K562 (cell line): ENCODE data around the gene PPA1. TPM values are rescaled to one million over a fixed set of nuclear protein-coding genes. Genes with fewer than 3 reads are reported as not detected.

Source experiments
- CXXC5 ChIP-seq: fragments of 250-450 bp; sonication (Bioruptor Pico); IDR thresholded peaks from 2 replicates; pipeline ENCODE4 v1.8.0; 2022; ENCODE audit warnings: inconsistent platforms, mild to moderate bottlenecking, moderate library complexity
- ETV6 ChIP-seq, 3 experiments: fragments of 150-350 bp in 1 of 3; sonication (generic) in 1 of 3; formaldehyde crosslinking in 1 of 3; IDR thresholded peaks; 2 replicates each; pipeline versions ENCODE4 v1.6.1 to v1.8.0; 2014 to 2022; ENCODE audit warnings: borderline replicate concordance in 2 of 3, low read depth in 2 of 3, antibody characterized with exemption in 1 of 3, low read length in 1 of 3, mild to moderate bottlenecking in 1 of 3, missing genetic modification reagents in 1 of 3
- FOSL1 ChIP-seq: fragments of 200-800 bp; sonication (Bioruptor generic); conservative IDR thresholded peaks from 2 replicates; pipeline ENCODE4 v1.6.1; 2016; ENCODE audit warnings: missing genetic modification characterization, missing compliant biosample characterization
- GABPB2 ChIP-seq: fragments of 250-450 bp; sonication (Bioruptor Pico); conservative IDR thresholded peaks from 2 replicates; pipeline ENCODE4 v1.5.1; 2021; ENCODE audit warnings: mild to moderate bottlenecking
- MEIS2 ChIP-seq: fragments of 450-650 bp; IDR thresholded peaks from 2 replicates; pipeline ENCODE4 v1.6.1; 2014; ENCODE audit warnings: mild to moderate bottlenecking; ENCODE audit not compliant: partially characterized antibody
- RBM34 ChIP-seq: fragments of 200-400 bp; formaldehyde crosslinking; IDR thresholded peaks from 2 replicates; pipeline ENCODE4 v1.6.1; 2018; ENCODE audit warnings: low read length, borderline replicate concordance; ENCODE audit not compliant: insufficient read depth
- SP1 ChIP-seq: sonication (generic); formaldehyde crosslinking; IDR thresholded peaks from 2 replicates; pipeline ENCODE4 v1.8.1; 2022; ENCODE audit warnings: mild to moderate bottlenecking, missing genetic modification reagents
- polyA plus RNA-seq, 8 experiments: library from polyadenylated mRNA; depleted of rRNA in 4 of 8; stranded (reverse) in 5 of 8; unstranded in 3 of 8; fragments of >200 nt; fragmentation: Nextera tagmentation in 2 of 8; fragmentation: Illumina TruSeq in 1 of 8; extraction: Ambion mirVana in 2 of 8; extraction: Trizol in 1 of 8; gene quantifications; 2 replicates each; pipeline versions ENCODE4 v1.2.1 to v1.2.3, GENCODE V29; 2011 to 2014; ENCODE audit warnings: inconsistent platforms in 1 of 8, missing spikeins in 1 of 8
- total RNA-seq, 7 experiments: library from RNA; depleted of rRNA in 6 of 7; stranded (reverse); fragments of >200 nt in 6 of 7; fragmentation: Illumina TruSeq in 2 of 7; extraction: Trizol in 2 of 7; gene quantifications; 2 replicates each; pipeline versions ENCODE4 v1.2.1 to v1.2.3, GENCODE V29; 2011 to 2021; ENCODE audit warnings: low replicate concordance in 1 of 7
- TF ChIP-seq, protein P1 (sequence below), 2 experiments: fragments of 450-650 bp in 1 of 2; sonication (generic) in 1 of 2; formaldehyde crosslinking; conservative IDR thresholded peaks; 2 replicates each; pipeline versions ENCODE4 v1.4.0 to v1.8.1; 2020 to 2022; ENCODE audit warnings: mild to moderate bottlenecking in 1 of 2, missing genetic modification reagents in 1 of 2
- TF ChIP-seq, protein P2 (sequence below), 2 experiments: fragments of 450-650 bp; formaldehyde crosslinking in 1 of 2; IDR thresholded peaks; 2 replicates each; pipeline versions ENCODE4 v1.4.0 to v1.6.1; 2014 to 2020; ENCODE audit warnings: mild to moderate bottlenecking in 2 of 2, borderline replicate concordance in 1 of 2, low read depth in 1 of 2
- TF ChIP-seq, protein P3 (sequence below): fragments of 450-650 bp; IDR thresholded peaks from 2 replicates; pipeline ENCODE4 v1.6.1; 2016
- TF ChIP-seq, protein P4 (sequence below): fragments of 250-450 bp; sonication (Bioruptor Pico); IDR thresholded peaks from 2 replicates; pipeline ENCODE4 v1.4.0; 2020; ENCODE audit warnings: mild to moderate bottlenecking, moderate library complexity, borderline replicate concordance

The PPA1 gene
- total and polyA plus RNA-seq, 9 of the 15 experiments (the other 6 are each of a cell fraction or from before 2014, with no cell fraction given) = 301 to 635 (median 471) TPM

DNA sequence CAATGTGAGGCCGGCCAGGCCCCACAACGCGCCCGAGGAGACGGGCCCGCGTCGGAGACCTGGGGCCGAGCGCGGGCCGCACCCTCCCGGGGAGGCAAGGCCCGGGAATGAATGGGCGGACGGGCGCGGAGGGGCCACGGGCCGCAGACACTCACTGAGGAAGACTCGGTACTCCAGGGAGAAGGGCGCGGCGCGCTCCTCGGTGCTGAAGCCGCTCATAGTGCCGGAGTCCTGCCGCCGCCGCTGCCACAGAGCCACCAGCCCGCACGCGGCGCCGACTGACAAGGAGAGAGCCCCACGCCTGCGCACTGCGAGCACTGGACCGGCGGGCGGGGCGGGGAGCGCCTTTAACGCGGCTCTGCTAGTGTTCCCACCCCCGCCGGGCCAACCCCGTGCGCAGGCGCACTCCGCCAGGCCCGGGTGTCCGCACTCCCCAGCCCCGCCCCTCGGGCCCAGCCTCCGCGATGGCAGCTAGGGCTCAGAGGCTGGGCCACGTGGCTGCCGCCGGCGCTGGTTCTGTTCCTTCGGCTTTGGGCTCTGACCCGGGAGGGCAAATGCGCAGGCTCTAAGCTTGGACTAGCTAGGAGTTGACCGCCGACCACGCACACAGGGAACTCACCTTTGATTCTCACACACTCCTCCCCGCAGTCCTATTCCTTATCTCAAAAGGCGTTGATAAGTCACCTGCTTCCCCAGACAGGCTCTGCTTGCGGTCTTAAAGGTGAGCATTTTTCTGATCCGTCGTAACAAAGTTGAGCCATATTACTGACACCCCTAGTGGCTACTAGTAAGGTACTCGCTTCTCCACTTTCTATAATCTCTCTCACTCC is at the start of gene PPA1 (continued):
- TF ChIP-seq MEIS2 (peak; percentile 92), CXXC5 (CRISPR knock-in tag) (peak; percentile 92), FOSL1 (tag) (no peak), SP1 (CRISPR knock-in tag) (peak; percentile 73), GABPB2 (CRISPR knock-in tag) (peak; percentile 36; the same call in 1 of the 2 replicates), ETV6 (IDR thresholded peaks at IDR 0.05; ENCODE audit: borderline replicate concordance in 1 of 2, low read depth in 2 of 2, low read length in 1 of 2) (no peak), ETV6 (CRISPR knock-in tag; IDR thresholded peaks at IDR 0.05; ENCODE audit: borderline replicate concordance) (peak; percentile 24; the same call in 1 of the 2 replicates), RBM34 (no peak)
- TF ChIP-seq, protein P1, sequence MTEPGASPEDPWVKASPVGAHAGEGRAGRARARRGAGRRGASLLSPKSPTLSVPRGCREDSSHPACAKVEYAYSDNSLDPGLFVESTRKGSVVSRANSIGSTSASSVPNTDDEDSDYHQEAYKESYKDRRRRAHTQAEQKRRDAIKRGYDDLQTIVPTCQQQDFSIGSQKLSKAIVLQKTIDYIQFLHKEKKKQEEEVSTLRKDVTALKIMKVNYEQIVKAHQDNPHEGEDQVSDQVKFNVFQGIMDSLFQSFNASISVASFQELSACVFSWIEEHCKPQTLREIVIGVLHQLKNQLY (CRISPR knock-in tag; conservative IDR thresholded peaks at IDR 0.05) = peak; percentile 33 to 60; a peak in 2 of 4 replicates
- TF ChIP-seq, protein P2, sequence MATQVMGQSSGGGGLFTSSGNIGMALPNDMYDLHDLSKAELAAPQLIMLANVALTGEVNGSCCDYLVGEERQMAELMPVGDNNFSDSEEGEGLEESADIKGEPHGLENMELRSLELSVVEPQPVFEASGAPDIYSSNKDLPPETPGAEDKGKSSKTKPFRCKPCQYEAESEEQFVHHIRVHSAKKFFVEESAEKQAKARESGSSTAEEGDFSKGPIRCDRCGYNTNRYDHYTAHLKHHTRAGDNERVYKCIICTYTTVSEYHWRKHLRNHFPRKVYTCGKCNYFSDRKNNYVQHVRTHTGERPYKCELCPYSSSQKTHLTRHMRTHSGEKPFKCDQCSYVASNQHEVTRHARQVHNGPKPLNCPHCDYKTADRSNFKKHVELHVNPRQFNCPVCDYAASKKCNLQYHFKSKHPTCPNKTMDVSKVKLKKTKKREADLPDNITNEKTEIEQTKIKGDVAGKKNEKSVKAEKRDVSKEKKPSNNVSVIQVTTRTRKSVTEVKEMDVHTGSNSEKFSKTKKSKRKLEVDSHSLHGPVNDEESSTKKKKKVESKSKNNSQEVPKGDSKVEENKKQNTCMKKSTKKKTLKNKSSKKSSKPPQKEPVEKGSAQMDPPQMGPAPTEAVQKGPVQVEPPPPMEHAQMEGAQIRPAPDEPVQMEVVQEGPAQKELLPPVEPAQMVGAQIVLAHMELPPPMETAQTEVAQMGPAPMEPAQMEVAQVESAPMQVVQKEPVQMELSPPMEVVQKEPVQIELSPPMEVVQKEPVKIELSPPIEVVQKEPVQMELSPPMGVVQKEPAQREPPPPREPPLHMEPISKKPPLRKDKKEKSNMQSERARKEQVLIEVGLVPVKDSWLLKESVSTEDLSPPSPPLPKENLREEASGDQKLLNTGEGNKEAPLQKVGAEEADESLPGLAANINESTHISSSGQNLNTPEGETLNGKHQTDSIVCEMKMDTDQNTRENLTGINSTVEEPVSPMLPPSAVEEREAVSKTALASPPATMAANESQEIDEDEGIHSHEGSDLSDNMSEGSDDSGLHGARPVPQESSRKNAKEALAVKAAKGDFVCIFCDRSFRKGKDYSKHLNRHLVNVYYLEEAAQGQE (IDR thresholded peaks at IDR 0.05; ENCODE audit: borderline replicate concordance) = no peak
- TF ChIP-seq, protein P2 (CRISPR knock-in tag; IDR thresholded peaks at IDR 0.05; ENCODE audit: low read depth) = peak; percentile 61; the same call in 1 of the 2 replicates
- TF ChIP-seq, protein P3, sequence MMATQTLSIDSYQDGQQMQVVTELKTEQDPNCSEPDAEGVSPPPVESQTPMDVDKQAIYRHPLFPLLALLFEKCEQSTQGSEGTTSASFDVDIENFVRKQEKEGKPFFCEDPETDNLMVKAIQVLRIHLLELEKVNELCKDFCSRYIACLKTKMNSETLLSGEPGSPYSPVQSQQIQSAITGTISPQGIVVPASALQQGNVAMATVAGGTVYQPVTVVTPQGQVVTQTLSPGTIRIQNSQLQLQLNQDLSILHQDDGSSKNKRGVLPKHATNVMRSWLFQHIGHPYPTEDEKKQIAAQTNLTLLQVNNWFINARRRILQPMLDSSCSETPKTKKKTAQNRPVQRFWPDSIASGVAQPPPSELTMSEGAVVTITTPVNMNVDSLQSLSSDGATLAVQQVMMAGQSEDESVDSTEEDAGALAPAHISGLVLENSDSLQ = peak; percentile 61
- TF ChIP-seq, protein P4, sequence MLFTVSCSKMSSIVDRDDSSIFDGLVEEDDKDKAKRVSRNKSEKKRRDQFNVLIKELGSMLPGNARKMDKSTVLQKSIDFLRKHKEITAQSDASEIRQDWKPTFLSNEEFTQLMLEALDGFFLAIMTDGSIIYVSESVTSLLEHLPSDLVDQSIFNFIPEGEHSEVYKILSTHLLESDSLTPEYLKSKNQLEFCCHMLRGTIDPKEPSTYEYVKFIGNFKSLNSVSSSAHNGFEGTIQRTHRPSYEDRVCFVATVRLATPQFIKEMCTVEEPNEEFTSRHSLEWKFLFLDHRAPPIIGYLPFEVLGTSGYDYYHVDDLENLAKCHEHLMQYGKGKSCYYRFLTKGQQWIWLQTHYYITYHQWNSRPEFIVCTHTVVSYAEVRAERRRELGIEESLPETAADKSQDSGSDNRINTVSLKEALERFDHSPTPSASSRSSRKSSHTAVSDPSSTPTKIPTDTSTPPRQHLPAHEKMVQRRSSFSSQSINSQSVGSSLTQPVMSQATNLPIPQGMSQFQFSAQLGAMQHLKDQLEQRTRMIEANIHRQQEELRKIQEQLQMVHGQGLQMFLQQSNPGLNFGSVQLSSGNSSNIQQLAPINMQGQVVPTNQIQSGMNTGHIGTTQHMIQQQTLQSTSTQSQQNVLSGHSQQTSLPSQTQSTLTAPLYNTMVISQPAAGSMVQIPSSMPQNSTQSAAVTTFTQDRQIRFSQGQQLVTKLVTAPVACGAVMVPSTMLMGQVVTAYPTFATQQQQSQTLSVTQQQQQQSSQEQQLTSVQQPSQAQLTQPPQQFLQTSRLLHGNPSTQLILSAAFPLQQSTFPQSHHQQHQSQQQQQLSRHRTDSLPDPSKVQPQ (CRISPR knock-in tag) = peak; percentile 42; the same call in 1 of the 2 replicates
